Thymus (tissue), 11 donors: ENCODE data around the gene HMG20B. TPM values are rescaled to one million over a fixed set of nuclear protein-coding genes. Genes with fewer than 3 reads are reported as not detected.

ENCODE experiments used
- DNase-seq, 9 donors: peaks; one replicate each; pipeline ENCODE4 v3.0.0-alpha.2; 2013; ENCODE audit warnings: low spot score in 9 of 9, low read depth in 6 of 9, missing footprints in 1 of 9
- H3K27ac ChIP-seq, 2 donors: one replicate each; pipeline ENCODE4 v1.5.1; 2013; ENCODE audit warnings: control low read depth in 1 of 2, low read depth in 1 of 2, low read length in 1 of 2, mild to moderate bottlenecking in 1 of 2, moderate library complexity in 1 of 2
- H3K27me3 ChIP-seq, 2 donors: one replicate each; pipeline ENCODE4 v1.5.1; 2013; ENCODE audit warnings: low read length in 1 of 2; ENCODE audit not compliant: control insufficient read depth in 2 of 2, insufficient read depth in 1 of 2
- H3K36me3 ChIP-seq, 2 donors: one replicate each; pipeline ENCODE4 v1.5.1; 2013; ENCODE audit warnings: low read length in 1 of 2, mild to moderate bottlenecking in 1 of 2, moderate library complexity in 1 of 2; ENCODE audit not compliant: control insufficient read depth in 2 of 2, insufficient read depth in 2 of 2
- H3K4me1 ChIP-seq, 2 donors: one replicate each; pipeline ENCODE4 v1.5.1; 2013; ENCODE audit warnings: low read length in 2 of 2; ENCODE audit not compliant: control insufficient read depth in 2 of 2, insufficient read depth in 2 of 2
- H3K4me3 ChIP-seq, 2 donors: one replicate each; pipeline ENCODE4 v1.5.1; 2013; ENCODE audit warnings: low read length in 2 of 2, control low read depth in 1 of 2, mild to moderate bottlenecking in 1 of 2
- H3K9me3 ChIP-seq, 2 donors: one replicate each; pipeline ENCODE4 v1.5.1; 2013; ENCODE audit warnings: low read length in 1 of 2, mild to moderate bottlenecking in 1 of 2; ENCODE audit not compliant: control insufficient read depth in 2 of 2, insufficient read depth in 1 of 2
- WGBS: extraction: QIAGEN DNeasy Blood & Tissue Kit; methylation state at CpG from one replicate; pipeline ENCODE4 v1.1.7; 2013; 5-methylcytosine and 5-hydroxymethylcytosine counted together
- polyA plus RNA-seq: library from polyadenylated mRNA; stranded (reverse); fragments of 200-250 nt; gene quantifications from one replicate; pipeline ENCODE4 v1.2.3, GENCODE V29; 2013
- total RNA-seq: library from RNA; stranded (reverse); fragments of 120-200 nt; gene quantifications from one replicate; pipeline ENCODE4 v1.2.4, GENCODE V29; 2013
- donor health status: healthy.

Gene HMG20B
- total and polyA plus RNA-seq, 2 donors: 111 to 116 TPM

DNA sequence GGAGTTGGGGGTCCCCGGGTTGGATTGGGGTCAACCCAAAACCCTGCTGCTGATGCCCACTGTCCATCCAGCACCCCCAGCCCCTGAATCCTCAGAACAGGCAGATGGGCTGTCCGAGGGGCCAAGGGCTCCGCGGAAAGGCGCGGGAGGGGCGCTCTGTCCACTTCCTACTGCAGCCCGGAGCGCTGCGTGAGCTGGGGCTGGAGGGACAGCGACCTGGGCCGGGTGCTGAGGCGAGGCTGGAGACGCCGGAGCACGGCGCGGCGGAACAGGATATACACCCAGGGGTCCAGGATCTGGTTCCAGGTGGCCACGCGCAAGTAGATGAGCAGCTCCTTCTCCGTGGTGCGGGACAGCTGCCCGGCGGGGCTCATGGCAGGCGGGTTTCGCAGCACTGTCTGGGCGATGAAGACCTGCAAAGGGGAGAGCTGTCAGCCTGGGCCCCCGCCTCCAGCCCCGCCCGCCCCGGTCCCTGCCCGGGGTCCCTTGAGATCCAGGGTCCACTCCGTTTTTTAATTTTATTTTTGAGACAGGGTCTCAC lies 22.8 kb downstream of the HMG20B start:
- Histone ChIP-seq H3K27me3 (peaks cover 0 to 5% of the 10 kb centered on the region in 2 donors), H3K4me1 (no peaks in the 10 kb centered on the region), H3K4me3 (no peak overlapping the region), H3K9me3 (peaks cover 1 to 20% of the 10 kb centered on the region in 2 donors), H3K36me3 (no peaks in the 10 kb centered on the region), H3K27ac (no peak overlapping the region)
- DNase-seq: no peak
- 95% methylated on average over 34 of the region's 34 CpGs for WGBS

DNA sequence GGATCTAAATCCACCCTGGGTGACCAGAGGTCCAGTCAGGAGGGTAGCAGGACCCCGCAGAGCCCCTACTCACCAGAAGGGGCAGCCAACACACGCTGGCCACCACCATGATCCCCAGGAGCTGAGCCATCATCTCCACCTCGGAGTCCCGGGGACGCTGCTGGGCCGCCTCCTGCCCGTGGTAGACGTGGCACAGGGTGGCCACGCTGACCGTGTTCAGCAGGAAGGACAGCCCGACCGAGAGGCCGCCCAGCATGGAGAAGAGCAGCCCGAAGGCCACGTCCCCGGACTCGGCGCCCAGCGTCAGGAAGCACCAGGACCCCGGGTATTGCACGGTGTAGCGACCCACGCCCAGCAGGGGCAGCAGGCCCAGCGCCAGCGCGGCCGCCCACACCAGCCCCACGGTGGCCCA lies 27.0 kb downstream of the HMG20B start:
- no peak overlapping the region for H3K27ac ChIP-seq
- no peak for DNase-seq
- H3K9me3 ChIP-seq: peaks cover 0 to 1% of the 10 kb centered on the region in 2 donors
- no peak overlapping the region for H3K4me3 ChIP-seq
- H3K36me3 ChIP-seq: no peaks in the 10 kb centered on the region
- peaks cover 5 to 9% of the 10 kb centered on the region in 2 donors for H3K27me3 ChIP-seq
- WGBS: 95% methylated on average over 28 of the region's 28 CpGs
- H3K4me1 ChIP-seq: peaks cover 0 to 4% of the 10 kb centered on the region in 2 donors

DNA sequence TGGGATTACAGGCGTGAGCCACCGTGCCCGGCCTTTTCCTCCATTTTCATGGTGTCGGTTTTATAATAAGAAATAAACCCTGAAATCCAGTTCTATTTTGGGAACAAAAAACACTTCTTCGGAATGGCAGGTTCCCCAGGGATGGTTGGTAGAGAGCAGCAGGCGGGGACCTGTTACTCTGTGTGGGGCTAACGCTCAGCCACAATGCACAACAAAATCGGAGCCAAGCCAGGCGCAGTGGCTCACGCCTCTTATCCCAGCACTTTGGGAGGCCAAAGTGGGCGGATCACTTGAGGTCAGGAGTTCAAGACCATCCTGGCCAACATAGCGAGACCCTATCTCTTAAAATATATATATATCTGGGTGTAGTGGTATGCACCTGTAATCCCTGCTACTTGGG lies 28.3 kb downstream of the HMG20B start:
- H3K36me3 ChIP-seq: no peaks in the 10 kb centered on the region
- H3K27ac ChIP-seq: no peak overlapping the region
- peaks cover 0 to 1% of the 10 kb centered on the region in 2 donors for H3K9me3 ChIP-seq
- H3K4me3 ChIP-seq: no peak overlapping the region
- no peak for DNase-seq
- peaks cover 1 to 16% of the 10 kb centered on the region in 2 donors for H3K4me1 ChIP-seq
- peaks cover 7 to 21% of the 10 kb centered on the region in 2 donors for H3K27me3 ChIP-seq
- 96% methylated on average over 12 of the region's 12 CpGs for WGBS

DNA sequence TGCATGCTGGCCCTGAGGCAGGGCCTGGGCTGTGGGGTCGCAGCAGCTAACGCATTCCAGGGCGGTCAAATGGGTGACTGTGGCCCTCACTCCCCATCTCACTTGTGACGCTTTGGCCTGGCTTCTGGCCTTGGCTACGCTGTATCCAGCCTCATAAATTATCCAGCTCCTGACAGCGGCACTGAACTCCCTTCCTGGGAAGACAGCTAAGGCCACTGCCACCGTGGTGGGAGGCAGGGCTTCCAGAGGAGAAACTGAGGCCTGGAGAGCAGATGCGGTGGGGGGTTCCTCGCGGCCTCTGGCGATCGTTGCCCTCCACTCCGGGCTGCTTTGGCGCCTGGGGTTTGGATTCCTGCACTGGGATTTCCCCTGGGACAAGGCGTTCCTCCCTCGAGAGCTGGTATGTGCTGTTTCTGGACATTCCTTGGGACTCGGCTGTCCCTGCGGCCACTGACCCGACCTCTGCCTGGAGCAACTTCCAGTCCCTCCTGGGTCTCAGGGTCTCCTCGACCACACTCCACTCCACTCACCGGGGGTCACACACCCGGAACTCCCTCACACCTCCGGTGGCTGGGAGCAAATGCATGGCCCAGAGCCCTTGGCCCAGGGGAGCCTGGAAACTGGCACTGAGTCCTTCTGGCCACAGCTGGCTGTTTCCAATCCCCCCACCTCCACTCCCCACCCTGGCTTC lies 30.5 kb downstream of the HMG20B start:
- H3K4me1 ChIP-seq: peaks cover 6 to 34% of the 10 kb centered on the region in 2 donors
- peaks cover 1 to 12% of the 10 kb centered on the region in 2 donors for H3K9me3 ChIP-seq
- 93% methylated on average over 23 of the region's 23 CpGs for WGBS
- DNase-seq: no peak
- no peak overlapping the region for H3K27ac ChIP-seq
- no peak overlapping the region for H3K4me3 ChIP-seq
- peaks cover 27 to 43% of the 10 kb centered on the region in 2 donors for H3K27me3 ChIP-seq
- H3K36me3 ChIP-seq: no peaks in the 10 kb centered on the region

DNA sequence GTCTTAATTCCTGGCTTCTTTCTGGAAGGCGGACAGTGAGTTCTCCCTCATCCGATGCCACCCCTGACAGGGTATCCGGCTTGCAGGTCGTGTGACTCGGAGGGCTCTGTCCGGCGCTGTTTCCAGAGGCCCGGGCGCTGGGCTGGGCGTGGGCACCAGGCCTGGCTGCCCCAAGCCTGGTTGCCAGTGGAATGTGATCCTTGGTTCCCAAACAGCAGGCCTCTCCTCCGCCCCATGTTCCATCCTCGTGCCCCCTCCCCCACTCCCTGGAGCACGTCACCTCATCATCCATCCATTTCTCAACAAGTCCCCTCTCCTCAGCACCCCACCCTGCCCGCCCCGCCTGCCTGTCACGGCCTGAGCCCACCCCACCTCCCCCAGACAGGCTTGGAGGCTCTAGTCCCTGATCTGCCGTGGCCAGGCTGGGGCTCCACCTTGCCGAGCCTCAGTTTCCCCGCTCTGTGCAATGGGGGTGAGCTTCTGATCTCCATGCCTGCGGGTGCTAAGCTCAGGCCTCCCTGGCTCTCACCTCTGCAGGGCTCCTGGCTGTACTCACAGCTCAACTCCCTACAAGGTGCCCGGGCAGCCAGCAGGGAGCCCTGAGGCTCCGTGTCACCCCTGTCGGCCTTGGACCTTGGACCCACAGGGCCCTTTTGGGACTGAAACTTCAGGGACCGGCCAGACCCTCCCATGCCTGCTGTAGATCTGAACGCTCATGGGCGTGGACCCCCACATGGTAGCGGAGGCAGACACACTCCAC lies 31.7 kb downstream of the HMG20B start:
- peaks cover 7 to 42% of the 10 kb centered on the region in 2 donors for H3K4me1 ChIP-seq
- WGBS: 74% methylated on average over 27 of the region's 27 CpGs
- H3K27me3 ChIP-seq: peaks cover 27 to 45% of the 10 kb centered on the region in 2 donors
- H3K4me3 ChIP-seq: no peak overlapping the region
- DNase-seq: no peak
- H3K9me3 ChIP-seq: peaks cover 1 to 12% of the 10 kb centered on the region in 2 donors
- H3K36me3 ChIP-seq: no peaks in the 10 kb centered on the region
- H3K27ac ChIP-seq: no peak overlapping the region

DNA sequence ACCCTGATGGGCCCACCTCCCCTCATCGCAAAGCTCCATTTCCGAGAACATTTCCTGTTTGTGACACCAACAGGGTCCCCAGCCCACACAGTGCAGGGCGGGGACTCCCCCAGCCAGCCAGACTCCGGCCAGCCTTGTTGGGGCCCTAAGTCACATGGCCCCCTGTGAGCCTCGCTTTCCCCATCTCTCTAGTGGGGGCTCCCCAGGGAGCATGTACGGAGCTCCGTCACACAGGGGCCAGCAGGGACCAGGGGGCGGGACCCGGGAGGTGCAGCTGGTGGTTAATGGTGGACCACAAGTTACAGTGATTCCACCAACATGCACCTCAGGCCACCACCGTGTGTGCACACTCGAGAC lies 32.2 kb downstream of the HMG20B start:
- 8% methylated on average over 11 of the region's 11 CpGs for WGBS
- Histone ChIP-seq H3K9me3 (peaks cover 1 to 12% of the 10 kb centered on the region in 2 donors), H3K36me3 (peaks cover 2 to 4% of the 10 kb centered on the region in 2 donors), H3K27me3 (peaks cover 27 to 45% of the 10 kb centered on the region in 2 donors), H3K4me3 (no peak overlapping the region), H3K27ac (no peak overlapping the region), H3K4me1 (peaks cover 7 to 42% of the 10 kb centered on the region in 2 donors)
- peak in 2 of 9 donors; percentile 48 to 69 for DNase-seq

DNA sequence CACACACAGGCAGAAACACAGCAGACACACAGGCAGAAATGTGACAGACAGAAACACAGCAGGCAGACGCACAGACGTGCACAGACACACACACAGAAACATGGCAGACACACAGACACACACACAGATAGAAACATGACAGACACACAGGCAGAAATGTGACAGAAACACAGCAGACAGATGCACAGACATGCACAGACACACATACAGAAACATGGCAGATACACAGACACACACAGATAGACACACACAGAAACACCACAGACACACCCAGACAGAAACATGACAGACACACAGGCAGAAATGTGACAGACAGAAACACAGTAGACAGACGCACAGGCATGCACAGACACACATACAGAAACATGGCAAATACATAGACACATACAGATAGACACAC lies 32.6 kb downstream of the HMG20B start:
- peaks cover 6 to 8% of the 10 kb centered on the region in 2 donors for H3K36me3 ChIP-seq
- DNase-seq: no peak
- 78% methylated on average over 3 of the region's 3 CpGs for WGBS
- H3K4me3 ChIP-seq: no peak overlapping the region
- peaks cover 27 to 45% of the 10 kb centered on the region in 2 donors for H3K27me3 ChIP-seq
- no peak overlapping the region for H3K27ac ChIP-seq
- peaks cover 7 to 42% of the 10 kb centered on the region in 2 donors for H3K4me1 ChIP-seq
- peaks cover 0 to 12% of the 10 kb centered on the region in 2 donors for H3K9me3 ChIP-seq

DNA sequence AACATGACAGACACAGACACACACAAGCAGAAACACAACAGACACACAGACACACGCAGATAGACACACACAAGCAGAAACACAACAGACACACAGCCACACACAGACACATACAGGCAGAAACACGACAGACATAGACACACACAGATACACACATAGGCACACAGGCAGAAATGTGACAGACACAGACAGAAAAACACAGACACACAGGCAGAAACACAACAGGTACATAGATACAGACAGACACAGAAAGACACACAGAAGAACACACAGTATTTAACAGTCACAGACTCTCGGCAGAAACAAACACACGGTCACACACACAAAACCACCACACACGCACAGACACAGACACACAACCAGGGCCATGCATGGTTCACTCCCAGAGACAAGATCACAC lies 33.0 kb downstream of the HMG20B start:
- 66% methylated on average over 5 of the region's 5 CpGs for WGBS
- H3K27ac ChIP-seq: no peak overlapping the region
- H3K4me1 ChIP-seq: peaks cover 7 to 42% of the 10 kb centered on the region in 2 donors

DNA sequence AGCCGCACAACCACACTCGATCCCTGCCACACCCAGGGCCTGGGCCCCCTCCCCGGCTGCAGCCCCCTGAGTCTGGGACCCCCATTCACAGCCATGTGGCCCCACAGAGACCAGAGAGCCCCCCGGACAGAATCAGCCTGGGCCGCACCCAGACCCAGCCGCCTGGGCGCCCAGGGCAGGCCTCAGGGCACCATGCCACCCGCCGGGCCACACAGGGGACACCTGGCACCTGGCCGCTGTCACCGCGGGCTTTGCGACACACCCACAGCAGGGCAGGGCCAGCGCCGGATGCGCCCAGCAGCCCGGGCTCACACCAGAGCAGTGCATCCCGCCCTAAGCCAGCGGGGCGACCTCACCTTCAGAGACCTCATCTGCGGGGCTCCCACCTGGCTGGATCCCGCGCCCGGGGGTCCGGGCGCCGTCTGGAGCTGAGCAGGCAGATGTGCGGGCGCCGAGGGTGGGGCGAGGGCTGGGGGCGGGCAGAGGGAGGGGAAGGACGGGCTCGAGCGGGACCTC lies 33.5 kb downstream of the HMG20B start:
- Histone ChIP-seq H3K4me1 (peaks cover 7 to 42% of the 10 kb centered on the region in 2 donors), H3K27ac (no peak overlapping the region), H3K9me3 (peaks cover 0 to 12% of the 10 kb centered on the region in 2 donors), H3K36me3 (peaks cover 12 to 14% of the 10 kb centered on the region in 2 donors), H3K4me3 (peak overlapping the region; percentile 2 to 29), H3K27me3 (peaks cover 27 to 45% of the 10 kb centered on the region in 2 donors)
- no peak for DNase-seq
- 7% methylated on average over 35 of the region's 35 CpGs for WGBS

More for the DNA sequence above, 33.0 kb downstream of the HMG20B start:
- H3K36me3 ChIP-seq: peaks cover 8 to 9% of the 10 kb centered on the region in 2 donors
- peaks cover 27 to 45% of the 10 kb centered on the region in 2 donors for H3K27me3 ChIP-seq
- H3K4me3 ChIP-seq: no peak overlapping the region
- H3K9me3 ChIP-seq: peaks cover 0 to 12% of the 10 kb centered on the region in 2 donors
- DNase-seq: no peak
